GM21717 (cell line): ENCODE results near the gene SNRPA1.

Experiments used
- ATAC-seq: cut with Tn5 transposase; IDR thresholded peaks from one replicate; pipeline ENCODE4 v1.9.1; 2021; ENCODE audit warnings: mild to moderate bottlenecking, moderate library complexity; ENCODE audit not compliant: unreplicated experiment

The SNRPA1 gene

GRCh38 chr15:101264911-101265641, 30.0 kb downstream of the SNRPA1 start:
- ATAC-seq: no peak

- ATAC-seq: no peak
Measured at GRCh38 chr15:101264011-101264410, 31.0 kb downstream of the SNRPA1 start.

GRCh38 chr15:101262551-101262950, 32.5 kb downstream of the SNRPA1 start:
- ATAC-seq: no peak

GRCh38 chr15:101258238-101259144, 36.6 kb downstream of the SNRPA1 start:
- no peak for ATAC-seq

- no peak for ATAC-seq
Measured at GRCh38 chr15:101256757-101257156, 38.3 kb downstream of the SNRPA1 start.

GRCh38 chr15:101255615-101256241, 39.3 kb downstream of the SNRPA1 start:
- ATAC-seq: no peak

GRCh38 chr15:101255051-101255395, 40.0 kb downstream of the SNRPA1 start:
- no peak for ATAC-seq

GRCh38 chr15:101254157-101255050, 40.6 kb downstream of the SNRPA1 start:
- no peak for ATAC-seq

- no peak for ATAC-seq
Measured at GRCh38 chr15:101252836-101253235, 42.2 kb downstream of the SNRPA1 start.

GRCh38 chr15:101251830-101252820, 42.9 kb downstream of the SNRPA1 start, which contains the start of gene CHSY1:
Gene CHSY1 (minus strand): TSS chr15:101252048. CDS start chr15:101251456, 592 bp downstream.
- ATAC-seq: peak; percentile 68

- peak; percentile 20 for ATAC-seq
Measured at GRCh38 chr15:101250873-101251829, 43.9 kb downstream of the SNRPA1 start.

GRCh38 chr15:101250341-101250831, 44.7 kb downstream of the SNRPA1 start:
- ATAC-seq: no peak

- no peak for ATAC-seq
Measured at GRCh38 chr15:101248274-101248673, 46.8 kb downstream of the SNRPA1 start.

- no peak for ATAC-seq
Measured at GRCh38 chr15:101246824-101247745, 48.0 kb downstream of the SNRPA1 start.

- ATAC-seq: no peak
Measured at GRCh38 chr15:101246391-101246790, 48.7 kb downstream of the SNRPA1 start.

GRCh38 chr15:101244889-101245668, 50.0 kb downstream of the SNRPA1 start:
- no peak for ATAC-seq
